Skeletal muscle tissue (tissue), 4 donors: ENCODE data around the gene TRMT61B. TPM values are rescaled to one million over a fixed set of nuclear protein-coding genes. Genes with fewer than 3 reads are reported as not detected.

Source experiments
- H3K27ac ChIP-seq: one replicate; pipeline ENCODE4 v1.7.0; 2013; ENCODE audit warnings: mild to moderate bottlenecking, low read depth, low read length, inconsistent platforms
- H3K27me3 ChIP-seq, 3 donors: one replicate each; pipeline ENCODE4 v1.7.0; 2013; ENCODE audit warnings: low read length in 3 of 3; ENCODE audit not compliant: control insufficient read depth in 3 of 3, insufficient read depth in 3 of 3
- H3K36me3 ChIP-seq, 3 donors: one replicate each; pipeline ENCODE4 v1.7.0; 2013; ENCODE audit warnings: low read length in 3 of 3; ENCODE audit not compliant: control insufficient read depth in 3 of 3, insufficient read depth in 3 of 3
- H3K4me1 ChIP-seq, 3 donors: one replicate each; pipeline ENCODE4 v1.7.0; 2013; ENCODE audit warnings: low read length in 3 of 3, mild to moderate bottlenecking in 3 of 3; ENCODE audit not compliant: control insufficient read depth in 3 of 3, insufficient read depth in 3 of 3
- H3K4me3 ChIP-seq, 3 donors: one replicate each; pipeline ENCODE4 v1.7.0; 2013; ENCODE audit warnings: low read length in 3 of 3
- H3K9ac ChIP-seq, 3 donors: one replicate each; pipeline ENCODE4 v1.7.0; 2013; ENCODE audit warnings: low read length in 3 of 3, mild to moderate bottlenecking in 3 of 3, moderate library complexity in 2 of 3, low read depth in 1 of 3
- H3K9me3 ChIP-seq, 3 donors: one replicate each; pipeline ENCODE4 v1.7.0; 2013; ENCODE audit warnings: low read length in 3 of 3; ENCODE audit not compliant: control insufficient read depth in 3 of 3
- total RNA-seq: library from RNA; depleted of rRNA; stranded (reverse); fragments of >200 nt; gene quantifications from one replicate; pipeline ENCODE4 v1.2.3, GENCODE V29; 2014
- donor health status: Osteomylitis.

TRMT61B gene
- total RNA-seq, 1 donor from 2014 or later, result 25.6 TPM

DNA sequence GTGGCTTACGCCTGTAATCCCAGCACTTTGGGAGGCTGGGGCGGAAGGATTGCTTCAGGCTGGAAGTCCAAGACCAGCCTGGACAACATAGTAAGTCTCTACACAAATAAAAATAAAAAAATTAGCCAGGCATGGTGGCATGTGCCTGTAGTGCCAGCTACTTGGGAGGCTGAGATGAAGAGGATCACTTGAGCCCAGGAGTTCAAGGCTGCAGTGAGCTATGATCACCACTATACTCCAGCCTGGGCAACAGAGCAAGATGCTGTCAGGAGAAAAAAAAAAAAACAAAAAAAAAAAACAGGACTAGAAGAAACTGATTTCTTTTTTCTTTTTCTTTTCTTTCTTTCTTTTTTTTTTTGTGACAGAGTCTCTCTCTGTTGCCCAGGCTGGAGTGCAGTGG lies 45.9 kb downstream of the TRMT61B start:
- Histone ChIP-seq H3K4me3 (no peak overlapping the region), H3K9me3 (no peaks in the 10 kb centered on the region), H3K4me1 (no peaks in the 10 kb centered on the region), H3K36me3 (no peaks in the 10 kb centered on the region), H3K9ac (no peak overlapping the region), H3K27me3 (no peaks in the 10 kb centered on the region), H3K27ac (no peak overlapping the region)

DNA sequence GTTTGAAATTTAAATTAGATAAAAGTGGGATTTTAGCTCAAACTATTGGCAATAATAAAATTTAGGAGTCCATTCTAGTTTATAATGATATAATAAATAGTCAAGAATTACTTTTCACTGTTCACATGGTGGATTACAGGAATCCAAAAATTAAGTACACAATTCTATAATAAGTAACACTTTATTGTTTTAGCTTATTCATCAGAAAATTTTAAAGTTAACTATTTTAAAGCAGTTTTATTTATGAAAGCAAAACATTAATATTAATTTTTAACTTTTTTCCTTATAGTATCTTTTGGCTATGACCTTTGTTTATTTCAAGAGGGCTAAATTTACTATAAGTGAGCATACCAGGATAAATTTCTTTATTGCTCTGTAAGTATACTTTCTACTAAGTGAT lies 48.1 kb downstream of the TRMT61B start:
- no peak overlapping the region for H3K27ac ChIP-seq
- no peaks in the 10 kb centered on the region for H3K36me3 ChIP-seq
- H3K9ac ChIP-seq, result no peak overlapping the region
- no peak overlapping the region for H3K4me3 ChIP-seq
- no peaks in the 10 kb centered on the region for H3K4me1 ChIP-seq
- no peaks in the 10 kb centered on the region for H3K27me3 ChIP-seq
- H3K9me3 ChIP-seq, result no peaks in the 10 kb centered on the region

DNA sequence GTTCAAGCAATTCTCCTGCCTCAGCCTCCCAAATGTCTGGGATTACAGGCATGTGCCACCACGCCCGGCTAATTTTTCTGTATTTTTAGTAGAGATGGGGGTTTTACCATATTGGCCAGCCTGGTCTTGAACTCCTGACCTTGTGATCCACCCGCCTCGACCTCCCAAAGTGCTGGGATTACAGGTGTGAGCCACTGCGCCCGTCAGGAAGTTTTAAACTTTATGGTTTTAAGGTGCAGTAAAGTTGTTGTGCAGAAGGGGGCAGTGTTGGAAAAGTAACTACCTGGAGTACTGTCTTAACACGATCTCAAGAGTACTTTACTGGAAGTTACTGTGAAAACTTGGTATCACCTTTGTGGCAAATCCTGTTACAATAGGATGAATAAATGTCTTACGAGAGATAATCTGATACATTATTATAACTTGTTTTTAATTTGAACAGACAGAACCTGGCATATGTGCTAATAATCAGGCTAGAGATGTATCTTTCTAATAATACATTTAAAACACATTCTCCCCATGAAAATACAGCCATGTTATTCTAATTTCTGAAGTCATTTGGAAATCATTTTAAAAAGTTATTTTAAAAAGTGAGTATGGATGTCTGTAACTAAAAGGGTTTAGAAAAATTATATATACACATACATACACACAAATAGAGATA lies 48.7 kb downstream of the TRMT61B start:
- H3K9me3 ChIP-seq, result no peaks in the 10 kb centered on the region
- H3K27me3 ChIP-seq, result no peaks in the 10 kb centered on the region
- H3K4me3 ChIP-seq, result no peak overlapping the region
- H3K27ac ChIP-seq, result no peak overlapping the region
- H3K9ac ChIP-seq, result no peak overlapping the region
- no peaks in the 10 kb centered on the region for H3K4me1 ChIP-seq
- no peaks in the 10 kb centered on the region for H3K36me3 ChIP-seq

DNA sequence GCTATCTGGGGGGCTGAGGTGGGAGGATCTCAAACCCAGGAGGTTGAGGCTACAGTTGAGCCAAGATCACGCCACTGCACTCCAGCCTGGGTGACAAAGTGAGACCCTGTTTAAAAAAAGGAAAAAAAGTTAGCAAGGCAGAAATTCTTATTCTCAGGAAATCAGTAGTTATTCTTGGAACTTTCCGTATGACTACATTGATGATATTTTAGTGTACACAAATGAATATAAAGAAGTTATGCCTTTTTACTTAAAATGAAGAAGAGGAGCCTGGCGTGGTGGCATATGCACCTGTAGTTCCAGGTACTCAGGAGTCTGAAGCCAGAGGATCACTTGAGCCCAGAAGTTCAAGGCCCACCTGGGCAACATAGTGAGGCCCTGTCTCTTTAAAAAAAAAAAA lies 52.1 kb downstream of the TRMT61B start:
- no peaks in the 10 kb centered on the region for H3K36me3 ChIP-seq

DNA sequence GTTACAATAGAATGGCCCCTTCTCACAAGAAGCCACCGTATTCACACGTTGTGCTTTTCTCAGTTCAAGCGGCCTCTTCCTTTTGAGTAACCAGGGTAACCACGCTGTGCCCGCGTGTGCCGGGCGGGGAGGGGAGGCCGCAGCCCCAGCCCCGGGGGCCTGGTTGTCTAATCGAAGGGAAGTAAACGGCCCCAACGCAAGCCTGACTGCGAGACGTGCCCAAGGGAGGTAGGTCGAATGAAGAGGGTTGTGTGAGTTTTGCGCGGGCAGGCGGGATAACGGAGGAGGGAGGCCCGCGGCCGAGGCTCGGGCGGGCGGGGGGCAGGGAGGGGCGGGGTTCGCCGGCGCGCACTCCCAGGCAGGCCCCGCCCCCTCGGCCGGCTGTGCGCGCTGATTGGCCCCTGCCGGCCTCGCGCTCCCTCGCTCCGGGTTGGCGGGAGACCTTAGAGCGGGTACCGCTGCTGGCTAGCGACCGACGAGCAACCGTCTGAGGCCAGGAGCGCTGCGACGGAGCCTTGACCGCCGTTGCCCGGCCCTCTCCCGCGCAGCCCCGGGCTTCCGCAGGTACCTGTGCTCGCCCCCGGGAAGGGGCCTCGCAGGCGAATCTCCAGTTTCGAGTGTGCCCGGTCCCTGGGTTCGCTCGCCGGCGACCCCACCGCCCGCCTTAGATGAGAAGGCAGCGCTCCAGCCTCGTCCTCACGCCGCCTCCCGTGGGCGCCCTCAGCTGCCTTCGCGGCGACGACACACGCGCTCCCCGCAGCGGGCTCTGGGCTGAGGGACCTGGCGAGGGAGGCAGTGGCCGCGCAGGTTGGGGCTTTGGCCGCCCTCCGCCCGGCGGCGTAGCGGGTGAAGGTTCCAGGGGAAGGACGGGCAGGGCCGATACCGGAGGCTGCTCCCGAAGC lies 59.5 kb downstream of the TRMT61B start, which contains the start of gene SPDYA:
Gene SPDYA (plus strand): TSS at position 451 of the 902 bp plus-strand sequence. CDS start 5,181 bp downstream, outside the sequence.
- no peak within 1 kb of the TSS for H3K27ac ChIP-seq
- no peaks in the 10 kb centered on the region for H3K9me3 ChIP-seq
- H3K27me3 ChIP-seq, result peaks cover 0 to 5% (median 0%) of the 10 kb centered on the region in 3 donors
- no peaks in the 10 kb centered on the region for H3K36me3 ChIP-seq
- peak within 1 kb of the TSS in 1 of 3 donors; percentile 60 for H3K9ac ChIP-seq
- H3K4me3 ChIP-seq, result peak within 1 kb of the TSS; percentile 46 to 64 (median 59)
- peaks cover 6 to 12% (median 10%) of the 10 kb centered on the region in 3 donors for H3K4me1 ChIP-seq

More for the DNA sequence above, 52.1 kb downstream of the TRMT61B start:
- H3K27me3 ChIP-seq, result no peaks in the 10 kb centered on the region
- no peak overlapping the region for H3K9ac ChIP-seq
- H3K4me1 ChIP-seq, result no peaks in the 10 kb centered on the region
- H3K4me3 ChIP-seq, result no peak overlapping the region
- no peak overlapping the region for H3K27ac ChIP-seq
- no peaks in the 10 kb centered on the region for H3K9me3 ChIP-seq

DNA sequence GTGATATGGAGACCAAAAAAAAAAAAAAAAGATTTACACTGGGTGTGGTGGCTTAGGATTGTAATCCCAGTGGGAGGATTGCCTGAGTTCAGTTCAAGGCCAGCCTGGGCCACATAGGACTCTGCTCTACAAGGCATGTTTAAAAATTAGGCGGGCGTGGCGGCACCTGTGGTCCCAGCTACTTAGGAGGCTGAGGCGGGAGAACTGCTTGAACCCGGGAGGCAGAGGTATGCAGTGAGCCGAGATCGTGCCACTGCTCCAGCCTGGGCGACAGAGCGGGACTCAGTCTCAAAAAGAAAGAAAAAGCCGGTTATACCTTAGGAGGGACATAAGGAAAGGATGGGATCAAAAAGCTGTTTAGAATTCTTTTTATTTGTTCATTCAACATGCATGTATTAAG lies 60.2 kb downstream of the TRMT61B start:
- peaks cover 6 to 12% (median 10%) of the 10 kb centered on the region in 3 donors for H3K4me1 ChIP-seq
- peak overlapping the region; percentile 46 to 64 (median 59) for H3K4me3 ChIP-seq
- H3K36me3 ChIP-seq, result no peaks in the 10 kb centered on the region
- no peak overlapping the region for H3K27ac ChIP-seq
- H3K9ac ChIP-seq, result no peak overlapping the region
- H3K9me3 ChIP-seq, result no peaks in the 10 kb centered on the region
- H3K27me3 ChIP-seq, result peaks cover 0 to 5% (median 0%) of the 10 kb centered on the region in 3 donors

DNA sequence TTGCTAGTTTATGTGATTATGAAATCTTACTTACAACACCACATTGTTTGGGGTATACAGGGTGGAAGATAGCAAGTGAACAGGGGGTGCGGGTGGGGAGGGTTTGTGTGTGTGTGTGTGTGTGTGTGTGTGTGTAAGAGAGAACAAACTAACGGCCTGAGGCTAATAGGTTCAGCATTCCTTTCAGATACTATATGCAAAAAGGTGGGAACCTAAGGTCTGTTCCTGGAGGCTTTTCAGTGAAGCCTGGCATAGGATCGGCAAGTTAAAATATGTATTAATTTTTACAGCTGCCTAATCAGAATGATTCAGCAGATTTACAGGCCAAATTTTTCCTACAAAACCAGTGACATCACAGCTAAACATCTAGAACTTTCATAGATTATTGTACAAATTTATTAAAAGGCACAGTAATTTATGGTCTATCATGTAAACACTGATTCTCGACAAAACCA lies 67.1 kb downstream of the TRMT61B start:
- H3K36me3 ChIP-seq, result peaks cover 0 to 13% (median 8%) of the 10 kb centered on the region in 3 donors
- H3K4me3 ChIP-seq, result no peak overlapping the region
- H3K9me3 ChIP-seq, result no peaks in the 10 kb centered on the region
- H3K27me3 ChIP-seq, result no peaks in the 10 kb centered on the region
- no peak overlapping the region for H3K9ac ChIP-seq
- H3K4me1 ChIP-seq, result no peaks in the 10 kb centered on the region
- no peak overlapping the region for H3K27ac ChIP-seq

DNA sequence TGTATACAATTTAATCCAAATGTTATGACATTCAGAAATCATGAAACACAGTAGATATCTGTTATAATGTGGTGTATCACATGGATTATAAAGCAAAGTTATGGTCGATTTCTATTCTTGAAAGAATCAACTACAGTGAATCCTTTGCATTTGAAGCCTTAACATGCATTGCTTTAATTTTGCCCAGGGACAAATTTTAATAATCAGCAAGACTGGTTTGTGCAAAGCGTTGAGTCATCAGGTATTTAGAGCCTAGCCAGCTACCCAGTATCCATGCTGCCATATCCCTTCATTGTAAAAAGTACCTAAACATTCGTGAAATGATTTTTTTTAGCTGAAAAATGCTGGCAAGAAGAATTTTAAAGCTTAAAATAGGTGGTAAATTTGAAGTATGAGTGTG lies 68.4 kb downstream of the TRMT61B start:
- Histone ChIP-seq H3K4me1 (no peaks in the 10 kb centered on the region), H3K36me3 (peaks cover 0 to 18% (median 8%) of the 10 kb centered on the region in 3 donors), H3K4me3 (no peak overlapping the region), H3K27ac (no peak overlapping the region), H3K9ac (no peak overlapping the region), H3K27me3 (no peaks in the 10 kb centered on the region), H3K9me3 (no peaks in the 10 kb centered on the region)
